ENCODE results near the gene REEP5.
"Not testable (repeated sequence)": the region's sequence is repeated elsewhere in the genome, so short reads cannot be mapped to it uniquely, and the experiment has no call there.

The REEP5 gene

GRCh38 chr5:112960863-112961504 is 39.0 kb upstream of the REEP5 start:
- DNase-seq (ENCODE audit: extremely low spot score): no peak
- TF ChIP-seq CTCF (IDR thresholded peaks at IDR 0.05; ENCODE audit: control extremely low read depth, extremely low read depth, low read depth, missing control alignments): no peak
- POLR2A ChIA-PET: interaction anchor here (0.6 kb wide), 1 partner anchor 10 kb away, joined by 7 read pairs; no protein-coding TSS in a partner anchor
- CTCF ChIA-PET: interaction anchor here (1.0 to 3.0 kb wide), 5 partner anchors 8 to 47 kb away, joined by 3 to 9 read pairs (median 5); partner anchors contain the start of gene REEP5

DNA sequence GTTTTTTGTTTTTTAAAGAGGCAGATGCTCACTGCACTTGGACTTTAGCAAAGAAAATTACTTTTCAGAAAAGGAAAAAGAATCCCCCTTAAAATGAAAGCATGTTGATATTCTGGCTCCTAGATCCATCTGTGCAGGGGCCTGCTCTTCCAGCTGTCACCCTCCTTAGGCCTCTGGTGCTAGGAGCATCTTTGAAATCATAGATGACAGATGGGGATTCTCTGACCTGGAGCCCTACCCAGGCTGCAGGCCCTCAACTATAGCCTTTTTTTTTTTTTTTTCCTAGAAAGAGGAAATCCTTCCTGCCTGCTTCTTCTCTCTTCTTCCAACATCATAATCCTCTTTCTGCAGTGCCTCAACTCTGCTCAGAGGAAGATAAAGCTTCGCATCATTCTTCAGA is 38.3 kb upstream of the REEP5 start:
- CTCF ChIA-PET: interaction anchor here (1.1 to 1.8 kb wide), 4 partner anchors 8 to 37 kb away, joined by 3 to 9 read pairs (median 4); no protein-coding TSS in a partner anchor
- no peak for DNase-seq (ENCODE audit: extremely low spot score)
- TF ChIP-seq CTCF (IDR thresholded peaks at IDR 0.05; ENCODE audit: control extremely low read depth, extremely low read depth, low read depth, missing control alignments): no peak
- POLR2A ChIA-PET: no interaction called here

- DNase-seq (ENCODE audit: extremely low spot score); POLR2A ChIA-PET: not testable (repeated sequence)
- CTCF ChIA-PET: interaction anchor here (1.1 to 1.8 kb wide), 4 partner anchors 8 to 37 kb away, joined by 3 to 9 read pairs (median 4); no protein-coding TSS in a partner anchor
Measured at GRCh38 chr5:112959872-112960271, 37.8 kb upstream of the REEP5 start.

DNA sequence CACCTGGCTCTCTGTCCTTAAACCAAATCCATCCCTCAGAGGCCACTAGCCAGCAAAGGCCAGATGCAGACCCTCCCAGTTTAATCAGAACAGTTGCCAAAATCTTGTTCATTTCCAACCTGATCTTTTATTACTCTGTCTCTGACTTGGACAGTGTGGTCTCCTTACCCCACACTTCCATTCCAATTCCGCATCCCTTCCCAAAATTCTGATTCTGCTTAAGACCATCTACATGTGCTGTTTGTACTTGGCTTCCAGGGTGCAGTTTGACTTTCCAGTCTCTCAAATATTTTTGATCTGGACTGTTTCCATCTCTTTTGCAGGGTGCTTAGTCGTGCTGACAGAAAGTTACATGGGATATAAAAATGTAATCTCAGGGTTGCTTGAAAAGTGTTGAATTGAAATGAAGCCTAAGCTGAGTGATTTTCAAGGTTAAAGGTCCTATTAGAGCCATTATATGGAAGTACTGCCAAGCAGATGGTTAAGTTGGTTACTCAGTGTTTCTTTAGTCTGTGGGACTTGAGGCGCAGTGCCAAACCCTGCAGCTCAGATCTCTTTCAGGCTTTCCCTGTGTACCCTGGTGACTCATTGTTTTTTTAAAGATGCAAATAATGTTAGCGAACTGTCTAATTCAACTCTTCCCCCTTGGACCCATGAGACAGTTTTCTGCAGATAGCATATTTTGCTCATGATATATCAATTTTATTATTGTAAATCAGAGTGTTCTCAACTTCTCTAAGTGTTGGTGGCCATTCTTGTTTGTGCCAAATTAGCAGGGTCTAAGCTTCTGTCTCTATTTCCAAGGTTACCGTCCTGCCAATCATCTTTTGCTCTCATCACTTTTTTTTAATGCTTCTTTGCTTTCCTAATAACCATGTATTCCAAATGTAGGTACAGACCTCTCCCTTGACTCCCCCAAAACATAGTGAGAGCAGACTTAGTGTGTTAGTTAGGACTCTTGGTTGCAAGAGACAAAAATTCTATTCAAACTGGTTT is 36.4 kb upstream of the REEP5 start:
- no peak for TF ChIP-seq CTCF (IDR thresholded peaks at IDR 0.05; ENCODE audit: control extremely low read depth, extremely low read depth, low read depth, missing control alignments)
- POLR2A ChIA-PET: no interaction called here
- DNase-seq (ENCODE audit: extremely low spot score): peak; percentile 38
- CTCF ChIA-PET: interaction anchor here (1.0 to 1.2 kb wide), 2 partner anchors 24 to 38 kb away, joined by 3 to 4 read pairs; no protein-coding TSS in a partner anchor

GRCh38 chr5:112957036-112957808 is 35.2 kb upstream of the REEP5 start:
- ChIA-PET CTCF (interaction anchor here (0.6 to 1.0 kb wide), 2 partner anchors 15 to 36 kb away, joined by 3 read pairs; partner anchors contain the start of gene REEP5), POLR2A (no interaction called here)
- no peak for TF ChIP-seq CTCF (IDR thresholded peaks at IDR 0.05; ENCODE audit: control extremely low read depth, extremely low read depth, low read depth, missing control alignments)
- no peak for DNase-seq (ENCODE audit: extremely low spot score)

DNA sequence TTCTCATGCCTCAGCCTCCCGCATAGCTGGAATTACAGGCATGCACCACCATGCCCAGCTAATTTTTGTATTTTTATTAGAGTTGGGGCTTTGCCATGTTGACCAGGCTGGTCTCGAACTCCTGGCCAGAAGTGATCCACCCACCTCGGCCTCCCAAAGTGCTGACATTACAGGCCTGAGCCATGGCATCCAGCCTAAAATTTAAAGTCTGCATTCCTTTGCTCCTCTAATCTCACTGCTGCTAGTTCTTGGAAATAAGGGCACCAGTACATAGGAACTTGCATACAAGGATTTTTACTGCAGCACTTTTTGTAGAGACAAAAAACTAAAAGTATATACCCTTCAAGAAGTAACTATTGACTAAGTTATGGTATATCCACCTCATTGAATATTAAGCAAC is 34.6 kb upstream of the REEP5 start:
- TF ChIP-seq CTCF (IDR thresholded peaks at IDR 0.05; ENCODE audit: control extremely low read depth, extremely low read depth, low read depth, missing control alignments): no peak
- ChIA-PET CTCF (interaction anchor here (0.6 to 1.0 kb wide), 2 partner anchors 16 to 35 kb away, joined by 3 read pairs; partner anchors contain the start of gene REEP5), POLR2A (no interaction called here)
- no peak for DNase-seq (ENCODE audit: extremely low spot score)

Data from GM10248 (cell line).